Measurements from ENCODE around the gene SVIL. TPM values are rescaled to one million over a fixed set of nuclear protein-coding genes. Genes with fewer than 3 reads are reported as not detected.
"Not testable (repeated sequence)": the region's sequence is repeated elsewhere in the genome, so short reads cannot be mapped to it uniquely, and the experiment has no call there.

SVIL gene
- polyA plus RNA-seq, 4 donors: 39.4 to 44.2 (median 43.6) TPM

GRCh38 chr10:29496341-29497162 is 138.2 kb downstream of the SVIL start:
- DNase-seq (ENCODE audit: low read depth in 4 of 4, low spot score in 3 of 4): peak in 1 of 4 donors; percentile 52

- DNase-seq (ENCODE audit: low read depth in 4 of 4, low spot score in 3 of 4): no peak
Observed at GRCh38 chr10:29495366-29495765, 139.4 kb downstream of the SVIL start.

GRCh38 chr10:29493697-29494096 is 141.1 kb downstream of the SVIL start:
- no peak for DNase-seq (ENCODE audit: low read depth in 4 of 4, low spot score in 3 of 4)

GRCh38 chr10:29492774-29493173 is 142.0 kb downstream of the SVIL start:
- no peak for DNase-seq (ENCODE audit: low read depth in 4 of 4, low spot score in 3 of 4)

GRCh38 chr10:29491918-29492317 is 142.9 kb downstream of the SVIL start:
- no peak for DNase-seq (ENCODE audit: low read depth in 4 of 4, low spot score in 3 of 4)

- DNase-seq (ENCODE audit: low read depth in 4 of 4, low spot score in 3 of 4): not testable (repeated sequence)
Observed at GRCh38 chr10:29490781-29491280, 143.9 kb downstream of the SVIL start.

- not testable (repeated sequence) for DNase-seq (ENCODE audit: low read depth in 4 of 4, low spot score in 3 of 4)
Observed at GRCh38 chr10:29488471-29488870, 146.3 kb downstream of the SVIL start.

GRCh38 chr10:29487884-29488266 is 146.9 kb downstream of the SVIL start:
- DNase-seq (ENCODE audit: low read depth in 4 of 4, low spot score in 3 of 4): not testable (repeated sequence)

GRCh38 chr10:29487032-29487883 is 147.5 kb downstream of the SVIL start:
- DNase-seq (ENCODE audit: low read depth in 4 of 4, low spot score in 3 of 4): not testable (repeated sequence)

GRCh38 chr10:29486433-29486832 is 148.3 kb downstream of the SVIL start:
- DNase-seq (ENCODE audit: low read depth in 4 of 4, low spot score in 3 of 4): no peak

- not testable (repeated sequence) for DNase-seq (ENCODE audit: low read depth in 4 of 4, low spot score in 3 of 4)
Observed at GRCh38 chr10:29484677-29485076, 150.1 kb downstream of the SVIL start.

GRCh38 chr10:29482591-29483431 is 152.0 kb downstream of the SVIL start:
- no peak for DNase-seq (ENCODE audit: low read depth in 4 of 4, low spot score in 3 of 4)

GRCh38 chr10:29481906-29482440 is 152.8 kb downstream of the SVIL start:
- DNase-seq (ENCODE audit: low read depth in 4 of 4, low spot score in 3 of 4): no peak

GRCh38 chr10:29479981-29480954 is 154.5 kb downstream of the SVIL start:
- no peak for DNase-seq (ENCODE audit: low read depth in 4 of 4, low spot score in 3 of 4)

GRCh38 chr10:29479081-29479925 is 155.5 kb downstream of the SVIL start:
- no peak for DNase-seq (ENCODE audit: low read depth in 4 of 4, low spot score in 3 of 4)

GRCh38 chr10:29473406-29474100 is 161.2 kb downstream of the SVIL start:
- no peak for DNase-seq (ENCODE audit: low read depth in 4 of 4, low spot score in 3 of 4)

GRCh38 chr10:29473087-29473356 is 161.7 kb downstream of the SVIL start:
- DNase-seq (ENCODE audit: low read depth in 4 of 4, low spot score in 3 of 4): no peak

All from left renal pelvis (tissue), 4 donors.